GM10266 (cell line): ENCODE measurements around the gene NT5C.
A peak's percentile ranks its signal among the peaks of the same experiment; 100 is the strongest.
"Not testable (repeated sequence)": the region's sequence is repeated elsewhere in the genome, so short reads cannot be mapped to it uniquely, and the experiment has no call there.

ENCODE experiments used
- DNase-seq: peaks from one replicate; pipeline ENCODE4 v3.0.0; 2012; ENCODE audit errors: extremely low spot score
- CTCF ChIP-seq: IDR thresholded peaks from 2 replicates; pipeline ENCODE4 v1.5.1; 2012; ENCODE audit warnings: mild to moderate bottlenecking, low read depth; ENCODE audit not compliant: control insufficient read depth, insufficient read depth; ENCODE audit errors: missing control alignments

The NT5C gene

GRCh38 chr17:75163074-75163473, 31.5 kb upstream of the NT5C start:
- no peak for TF ChIP-seq CTCF
- no peak for DNase-seq

DNA sequence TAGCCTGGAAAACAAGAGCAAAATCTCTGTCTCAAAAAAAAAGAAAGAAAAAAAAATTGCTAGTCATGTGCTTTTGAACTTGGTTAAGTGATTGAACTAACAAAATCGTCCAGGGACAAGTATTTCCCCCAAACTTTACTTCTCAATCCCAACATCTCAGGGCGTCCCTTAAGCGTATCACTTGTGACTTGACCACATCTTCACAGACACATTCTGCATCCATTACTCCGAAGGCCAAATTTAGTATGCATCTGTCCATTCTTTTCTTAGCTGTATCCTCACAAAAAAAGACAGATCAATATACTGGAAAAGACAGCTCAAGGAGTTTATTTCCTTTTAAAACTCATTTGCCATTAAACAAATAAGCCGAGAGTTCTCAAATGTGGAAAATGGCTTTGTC, 28.7 kb upstream of the NT5C start:
- DNase-seq: no peak
- TF ChIP-seq CTCF: no peak

DNA sequence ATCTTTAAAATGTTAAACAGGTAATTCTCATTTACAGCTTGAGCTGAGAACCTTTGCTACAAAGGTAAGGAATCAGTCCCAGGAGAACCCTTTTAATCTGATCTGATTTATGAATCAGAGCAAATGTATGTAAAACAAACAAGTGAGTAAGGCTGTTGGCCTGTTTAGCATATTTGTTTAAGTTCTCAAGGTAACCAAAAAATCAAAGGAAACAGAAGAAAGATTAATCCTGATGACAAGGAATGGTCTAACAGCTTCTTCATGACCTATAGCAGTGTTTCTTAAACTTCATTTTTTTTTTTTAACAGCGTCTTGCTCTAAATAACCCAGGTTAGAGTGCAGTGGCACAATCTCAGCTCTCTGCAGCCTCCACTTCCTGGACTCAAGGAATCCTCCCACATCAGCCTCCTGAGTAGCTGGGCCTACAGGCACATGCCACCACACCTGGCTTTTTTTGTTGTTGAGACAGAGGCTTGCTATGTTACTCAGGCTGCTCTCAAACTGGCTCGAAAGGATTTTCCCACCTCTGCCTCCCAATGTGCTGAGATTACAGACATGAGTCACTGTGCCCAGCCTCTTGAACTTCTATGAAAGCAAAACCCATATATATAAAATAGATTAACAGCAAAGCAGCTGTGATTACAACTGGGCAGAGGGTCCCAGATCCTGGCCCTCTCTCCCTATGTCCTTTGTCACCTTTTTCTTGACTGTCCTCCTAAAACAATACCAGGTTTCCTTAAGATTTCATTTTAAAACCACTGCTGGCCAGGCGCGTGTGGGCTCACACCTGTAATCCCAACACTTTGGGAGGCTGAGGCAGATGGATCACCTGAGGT, 27.9 kb upstream of the NT5C start:
- TF ChIP-seq CTCF: no peak
- DNase-seq: no peak

DNA sequence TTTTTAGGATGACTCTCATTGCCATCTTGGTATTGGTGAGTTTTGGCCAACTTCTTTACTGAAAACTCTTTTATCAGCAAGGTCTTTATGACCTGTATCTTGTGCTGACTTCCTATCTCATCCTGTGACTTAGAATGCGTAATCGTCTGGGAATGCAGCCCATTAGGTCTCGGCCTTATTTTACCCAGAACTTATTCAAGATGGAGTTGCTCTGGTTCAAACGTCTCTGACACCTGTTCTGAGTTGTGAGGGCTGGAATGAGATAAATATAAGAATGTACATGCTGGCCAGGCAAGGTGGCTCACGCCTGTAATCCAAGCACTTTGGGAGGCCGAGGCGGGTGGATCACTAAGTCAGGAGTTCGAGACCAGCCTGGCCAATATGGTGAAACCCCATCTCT, 26.9 kb upstream of the NT5C start:
- not testable (repeated sequence) for DNase-seq

DNA sequence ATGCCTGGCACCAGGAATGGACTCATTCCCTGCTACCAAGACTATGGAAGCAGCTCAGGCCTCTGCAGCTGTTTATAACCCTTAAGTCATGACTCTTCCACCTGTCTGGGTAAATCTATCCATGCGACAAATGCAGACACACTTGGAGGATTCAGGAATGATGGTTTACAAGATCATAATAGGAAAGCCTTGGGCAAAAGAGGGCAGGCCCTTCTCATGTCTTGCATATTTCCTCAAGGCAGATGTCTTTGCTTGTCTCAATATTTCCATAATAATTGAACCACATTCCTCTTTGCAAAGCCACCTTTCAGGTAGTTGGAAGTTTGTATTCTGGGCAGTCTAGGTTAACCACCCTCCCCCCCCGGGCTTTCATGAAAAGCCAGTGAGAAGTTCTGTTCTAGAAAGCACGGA, 23.7 kb upstream of the NT5C start:
- no peak for DNase-seq
- TF ChIP-seq CTCF: no peak

- DNase-seq: peak; percentile 98
- TF ChIP-seq CTCF: no peak
These were observed 22.9 kb upstream of the NT5C start, which contains the start of gene JPT1 for GRCh38 chr17:75154195-75155106. TSS of gene JPT1 (minus strand) at chr17:75154512. CDS start at chr17:75154397, 115 bp downstream.

GRCh38 chr17:75153780-75154194, 22.2 kb upstream of the NT5C start:
- no peak for TF ChIP-seq CTCF
- DNase-seq: peak; percentile 39
